ENCODE results near the gene SLC25A36.

The SLC25A36 gene

GRCh38 chr3:140941434-140942220, at the start of gene SLC25A36:
Gene SLC25A36, plus strand, starts transcription at chr3:140941836. Its CDS starts 219 bp downstream, at chr3:140942055.
- DNase-seq, result peak; percentile 98 to 99

- DNase-seq, result no peak
Observed at GRCh38 chr3:140896997-140897396, 44.6 kb upstream of the SLC25A36 start.

DNA sequence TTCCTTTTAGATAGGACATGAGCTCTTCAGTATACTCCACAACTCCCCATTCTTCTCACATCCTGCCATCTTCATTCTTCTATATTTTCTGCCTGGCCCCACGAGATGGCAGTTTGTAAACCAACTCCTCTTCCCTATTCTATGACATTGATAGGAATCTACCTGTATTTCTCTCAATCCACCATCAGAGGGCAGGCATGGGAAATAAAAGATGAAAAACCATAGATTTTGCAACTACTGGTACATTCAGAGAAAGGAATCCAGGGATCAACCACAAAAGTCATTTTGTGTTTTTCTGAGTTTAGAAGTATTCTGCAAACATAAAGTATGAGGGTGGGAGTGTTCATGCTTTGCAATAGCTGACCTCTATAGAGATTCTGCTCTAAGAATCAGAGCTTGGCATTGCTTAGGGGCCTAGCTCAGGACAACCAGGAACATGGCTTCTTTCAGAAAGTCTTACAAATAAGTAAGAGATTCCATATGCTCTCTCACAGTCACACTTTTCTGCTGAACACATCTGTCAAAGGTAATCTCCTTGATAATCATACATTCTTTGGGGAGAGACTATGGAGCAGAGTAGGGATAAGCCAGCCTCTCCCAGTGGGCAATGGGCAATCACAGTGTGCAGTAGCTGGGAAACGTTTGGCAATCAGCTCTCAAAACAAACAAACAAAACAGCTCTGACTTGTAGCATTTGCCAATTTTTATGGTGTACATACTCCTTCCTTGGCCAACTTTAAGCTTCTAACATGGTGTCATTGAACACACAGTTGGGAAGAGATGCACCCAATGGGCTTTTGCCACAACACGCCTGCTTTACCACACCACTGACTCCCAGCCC, 43.1 kb upstream of the SLC25A36 start:
- peak; percentile 47 to 52 for DNase-seq

- no peak for DNase-seq
Observed at GRCh38 chr3:140899363-140899762, 42.3 kb upstream of the SLC25A36 start.

GRCh38 chr3:140902791-140903190, 38.8 kb upstream of the SLC25A36 start:
- DNase-seq, result no peak

DNA sequence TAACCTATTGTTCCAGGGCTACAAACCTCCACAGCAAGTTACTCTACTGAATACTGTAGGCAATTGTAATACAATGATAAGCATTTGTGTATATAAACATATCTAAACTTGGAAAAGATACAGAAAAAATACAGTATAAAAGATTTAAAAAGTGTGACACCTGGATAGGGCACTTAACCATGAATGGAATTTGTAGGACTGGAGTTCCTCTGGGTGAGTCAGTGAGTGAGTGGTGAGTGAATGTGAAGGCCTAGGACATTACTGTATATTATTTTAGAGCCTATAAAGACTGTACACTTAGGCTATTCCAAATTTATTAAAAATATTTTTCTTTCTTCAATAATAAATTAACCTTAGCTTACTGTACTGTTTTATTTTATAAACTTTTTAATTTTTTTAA, 38.4 kb upstream of the SLC25A36 start:
- no peak for DNase-seq

DNA sequence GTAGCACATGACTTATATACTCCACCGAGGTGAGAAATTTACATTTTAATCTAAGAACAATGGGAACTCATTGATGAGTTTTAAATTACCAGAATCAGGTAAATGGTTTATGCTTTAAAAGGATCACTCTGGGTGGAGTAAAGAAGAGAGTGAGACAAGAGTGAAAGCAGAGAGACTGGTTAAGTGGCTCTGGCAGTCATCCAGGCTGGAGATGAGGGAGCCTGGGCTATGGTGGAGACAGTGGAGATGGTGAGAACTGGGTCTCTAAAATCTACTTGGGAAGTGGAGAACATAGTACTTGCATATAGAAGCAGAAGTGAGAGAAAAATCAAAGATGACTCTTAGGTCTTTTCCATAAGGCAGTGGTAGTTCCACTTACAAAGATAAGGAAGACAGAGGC, 37.1 kb upstream of the SLC25A36 start:
- DNase-seq, result peak in 1 of 2 experiments; percentile 18

- DNase-seq, result no peak
Observed at GRCh38 chr3:140905559-140905958, 36.1 kb upstream of the SLC25A36 start.

DNA sequence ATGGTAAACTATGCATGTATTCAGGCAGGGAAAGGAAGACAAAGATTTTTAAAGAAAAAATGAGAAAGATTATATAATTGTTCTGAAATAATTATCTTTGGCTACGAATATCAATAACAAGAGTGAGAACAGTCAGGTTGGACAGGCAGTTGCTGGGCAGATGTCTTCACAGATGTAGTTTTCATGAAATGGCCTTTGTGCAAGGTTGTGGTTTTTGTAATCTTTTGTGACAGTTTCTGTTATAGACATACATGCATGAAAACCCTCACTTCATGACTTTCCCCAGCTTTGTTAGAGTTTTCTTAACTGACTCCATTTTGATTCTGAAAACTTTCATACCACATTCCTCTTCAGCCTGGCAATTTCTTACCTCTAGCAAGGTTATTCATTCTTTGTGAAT, 34.9 kb upstream of the SLC25A36 start:
- no peak for DNase-seq

GRCh38 chr3:140910860-140911259, 30.8 kb upstream of the SLC25A36 start:
- DNase-seq, result peak in 1 of 2 experiments; percentile 7

DNA sequence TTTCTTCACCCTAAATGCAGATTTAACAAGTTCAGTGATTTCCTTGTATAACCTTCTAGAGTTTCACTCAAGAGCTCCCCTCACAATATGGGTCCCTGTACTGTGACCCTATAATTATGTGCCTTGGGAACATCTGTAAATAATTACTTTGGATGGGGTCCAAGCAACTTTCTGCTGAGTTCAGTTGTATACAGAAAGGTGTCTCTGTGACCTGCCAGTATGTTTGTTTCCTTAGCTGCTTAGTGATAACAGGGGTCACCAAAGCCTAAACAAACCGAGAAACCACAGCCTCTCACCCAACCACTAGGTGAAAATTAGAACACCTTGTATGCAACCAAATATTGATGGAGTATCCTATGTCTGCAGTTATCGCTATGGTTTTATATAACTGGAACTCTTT, 29.8 kb upstream of the SLC25A36 start:
- DNase-seq, result no peak

DNA sequence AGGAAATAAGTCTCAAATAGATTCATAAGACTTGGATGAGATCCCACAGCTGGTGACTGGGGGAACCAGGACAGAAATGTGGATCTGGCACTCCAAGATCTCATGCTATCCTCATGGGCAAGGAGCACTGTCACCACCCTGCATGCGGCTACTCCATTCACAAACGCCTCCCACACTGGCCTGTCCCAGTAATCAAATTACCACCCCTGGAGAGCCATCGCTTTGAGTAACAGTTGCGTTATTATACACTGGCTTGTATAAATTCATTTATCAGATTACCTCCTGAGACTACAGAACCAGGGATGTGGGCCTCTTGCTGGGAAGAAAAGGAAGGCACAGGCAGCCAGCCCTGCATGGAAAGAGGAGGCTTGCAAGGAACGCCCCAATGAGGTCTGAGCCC, 27.9 kb upstream of the SLC25A36 start:
- DNase-seq, result no peak

- no peak for DNase-seq
Observed at GRCh38 chr3:140914384-140914945, 27.2 kb upstream of the SLC25A36 start.

DNA sequence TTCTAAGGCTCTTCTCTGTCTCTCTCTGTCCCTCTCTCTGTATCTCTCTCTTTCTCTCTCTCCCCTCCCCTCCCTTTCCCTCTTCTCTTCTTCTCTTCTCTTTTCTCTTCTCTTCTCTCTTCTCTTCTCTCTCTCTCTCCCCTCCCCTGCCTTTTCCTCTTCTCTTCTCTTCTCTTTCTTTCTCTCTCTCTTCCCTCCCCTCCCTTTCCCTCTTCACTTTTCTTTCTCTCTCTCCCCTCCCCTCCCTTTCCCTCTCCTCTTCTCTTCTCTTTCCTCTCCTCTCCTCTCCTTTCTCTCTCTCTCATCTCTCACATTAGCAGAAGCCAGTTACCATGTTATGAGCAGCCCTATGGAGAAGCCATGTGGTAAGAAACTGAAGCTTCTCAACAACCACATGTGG, 25.0 kb upstream of the SLC25A36 start:
- no peak for DNase-seq

GRCh38 chr3:140917772-140918171, 23.9 kb upstream of the SLC25A36 start:
- no peak for DNase-seq

DNA sequence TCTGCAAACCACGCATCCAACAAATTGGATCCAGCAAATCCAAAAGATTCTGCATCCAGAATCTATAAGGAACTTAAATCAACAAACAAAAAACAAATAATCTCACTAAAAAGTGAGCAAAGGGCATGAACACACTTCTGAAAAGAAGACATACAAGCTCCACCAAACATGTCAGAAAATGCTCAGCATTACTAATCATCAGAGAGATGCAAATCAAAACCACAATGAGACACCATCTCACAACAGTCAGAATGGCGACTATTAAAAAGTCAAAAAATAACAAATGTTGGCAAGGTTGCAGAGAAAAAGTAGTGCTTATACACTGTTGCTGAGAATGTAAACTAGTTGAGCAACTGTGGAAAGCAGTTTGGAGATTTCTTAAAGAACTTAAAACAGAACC, 21.6 kb upstream of the SLC25A36 start:
- DNase-seq, result no peak

DNA sequence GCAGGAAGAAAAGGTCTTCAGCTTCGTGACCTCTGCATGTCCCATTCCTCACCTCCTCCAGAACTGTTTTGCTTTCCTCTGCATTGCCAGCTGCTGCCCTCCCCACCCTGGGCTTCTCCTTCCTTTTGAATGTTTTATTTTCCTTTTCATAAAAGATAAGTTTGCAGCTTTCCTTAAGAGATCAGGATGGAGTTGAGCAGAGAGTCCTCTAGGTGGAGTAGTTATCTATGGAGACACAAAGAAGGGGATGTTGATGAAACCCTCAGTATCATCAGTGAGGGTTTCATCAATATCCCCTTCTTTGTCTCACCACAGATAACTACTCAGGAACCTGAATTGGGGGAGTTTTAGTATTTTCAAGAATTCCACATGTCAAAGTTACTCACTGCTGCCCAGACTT, 19.0 kb upstream of the SLC25A36 start:
- DNase-seq, result no peak

DNA sequence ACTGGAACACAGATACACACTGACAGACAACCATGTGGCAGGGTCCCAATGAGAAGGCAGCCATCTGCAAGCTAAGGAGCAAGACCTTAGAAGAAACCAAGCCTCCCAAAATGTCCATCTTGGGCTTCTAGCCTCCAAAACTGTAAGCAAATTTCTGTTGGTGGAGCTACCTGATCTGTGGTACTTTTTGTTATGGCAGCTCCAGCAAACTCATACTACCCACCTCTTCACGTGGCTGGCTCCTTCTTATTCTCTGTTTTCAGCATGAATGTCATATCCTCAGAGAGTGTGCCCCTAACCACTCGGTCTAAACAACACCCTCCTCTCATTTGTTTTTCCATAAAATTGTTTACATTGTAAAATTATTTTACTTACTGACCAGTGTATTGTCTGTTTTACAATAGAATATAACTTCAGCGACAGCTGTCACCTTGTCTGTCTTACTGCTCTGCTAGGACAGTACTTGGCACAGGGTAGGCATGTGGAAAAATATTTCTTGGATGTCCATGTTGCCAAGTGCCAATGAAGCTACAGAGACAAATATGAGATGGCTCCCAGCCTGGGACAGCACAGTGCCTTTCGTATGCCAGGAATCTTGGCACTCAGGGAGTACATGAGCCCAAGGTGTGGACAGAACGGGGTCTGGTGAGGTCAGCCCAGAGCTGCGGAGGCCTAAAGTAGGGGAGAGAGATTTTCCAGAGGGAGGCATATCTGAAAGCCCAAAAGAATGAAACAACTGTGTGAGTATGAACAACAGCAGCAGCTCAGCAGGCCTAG, 17.4 kb upstream of the SLC25A36 start:
- DNase-seq, result no peak

DNA sequence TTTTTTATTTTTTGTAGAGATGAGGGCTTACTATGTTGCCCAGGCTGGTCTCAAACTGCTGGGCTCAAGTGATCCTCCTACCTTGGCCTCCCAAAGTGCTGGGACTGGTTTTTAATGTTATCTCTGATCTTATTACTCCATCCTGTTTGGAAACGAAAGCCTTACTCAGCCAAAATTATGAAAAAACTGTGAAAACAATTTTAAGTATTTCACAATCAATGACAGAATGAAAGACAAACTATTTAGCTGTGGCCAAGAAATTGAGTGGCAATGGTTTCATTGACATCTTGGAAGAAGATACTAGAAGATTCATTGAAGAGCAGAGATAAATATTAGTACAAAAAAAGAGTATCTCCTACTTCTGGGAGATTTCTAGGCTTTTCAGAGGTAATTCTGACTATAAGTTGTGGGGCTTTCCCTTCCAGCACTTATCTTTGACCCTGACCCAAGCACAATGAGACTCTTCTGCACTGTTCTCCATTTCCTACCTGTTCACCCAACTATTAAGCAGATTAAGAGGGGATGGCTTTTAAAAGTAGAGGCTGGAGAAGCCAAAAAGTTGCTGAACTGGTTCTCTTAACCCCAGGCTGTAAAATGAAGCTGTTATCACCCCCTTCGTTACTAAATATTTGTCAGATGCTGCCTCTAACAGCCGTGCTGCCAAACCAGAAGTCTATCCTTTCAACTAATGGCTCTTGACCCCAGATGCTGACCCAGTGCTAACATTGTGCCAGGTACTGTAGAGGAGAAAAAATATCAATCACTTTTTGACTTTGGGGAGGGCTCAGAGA, 14.2 kb upstream of the SLC25A36 start:
- DNase-seq, result no peak

- no peak for DNase-seq
Observed at GRCh38 chr3:140929446-140929845, 12.2 kb upstream of the SLC25A36 start.

DNA sequence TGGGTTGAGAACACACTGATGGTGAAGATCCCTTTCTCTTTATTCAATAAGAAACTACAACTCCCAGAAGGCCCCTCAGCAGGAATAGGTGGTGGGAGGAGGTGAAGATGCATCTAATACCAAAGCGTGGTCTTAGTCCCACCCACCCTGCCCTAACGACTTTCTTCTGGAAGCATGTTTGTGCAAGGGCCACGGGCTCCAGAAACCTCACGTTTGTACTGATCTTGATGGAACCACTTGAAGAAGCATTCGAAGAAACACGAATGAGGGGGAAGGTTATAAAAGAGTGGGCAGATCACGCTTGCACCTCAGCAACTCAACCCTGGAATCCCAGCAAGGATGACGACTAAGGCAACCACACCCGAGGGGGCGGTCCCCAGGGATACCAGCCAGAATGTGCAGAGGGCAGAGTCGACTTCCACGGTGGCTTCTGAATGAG, 10.6 kb upstream of the SLC25A36 start:
- DNase-seq, result no peak

- no peak for DNase-seq
Observed at GRCh38 chr3:140931801-140932200, 9.8 kb upstream of the SLC25A36 start.

Measured in SHP77 (cell line).